NT2/D1 (cell line): ENCODE measurements around the gene TTC9C.
A peak's percentile ranks its signal among the peaks of the same experiment; 100 is the strongest.

Experiments
- DNase-seq: peaks from one replicate; pipeline ENCODE4 v3.0.0-alpha.2; 2011; ENCODE audit warnings: low read depth, low spot score
- H3K27me3 ChIP-seq: 2 replicates; pipeline ENCODE4 v1.6.0; 2011; ENCODE audit warnings: mild to moderate bottlenecking; ENCODE audit not compliant: insufficient read length, insufficient read depth
- H3K36me3 ChIP-seq: 2 replicates; pipeline ENCODE4 v1.6.1; 2011; ENCODE audit warnings: mild to moderate bottlenecking, low read length, mixed read lengths; ENCODE audit not compliant: insufficient read depth, insufficient read length
- H3K4me1 ChIP-seq: 2 replicates; pipeline ENCODE4 v1.5.1; 2011; ENCODE audit not compliant: insufficient read depth, insufficient read length
- H3K4me3 ChIP-seq: 2 replicates; pipeline ENCODE4 v1.5.1; 2011; ENCODE audit warnings: low read depth; ENCODE audit not compliant: insufficient read length
- H3K9ac ChIP-seq: 2 replicates; pipeline ENCODE4 v1.6.0; 2011; ENCODE audit warnings: low read depth; ENCODE audit not compliant: insufficient read length
- H3K9me3 ChIP-seq: 2 replicates; pipeline ENCODE4 v1.5.1; 2011; ENCODE audit warnings: mild to moderate bottlenecking, low read length; ENCODE audit not compliant: insufficient read depth
- SUZ12 ChIP-seq: IDR thresholded peaks from 2 replicates; pipeline ENCODE4 v1.6.1; 2011; ENCODE audit not compliant: insufficient read length, insufficient read depth; ENCODE audit errors: extremely low read depth
- YY1 ChIP-seq: IDR thresholded peaks from 2 replicates; pipeline ENCODE4 v1.6.1; 2011; ENCODE audit not compliant: insufficient read length, insufficient read depth
- ZNF274 ChIP-seq: IDR thresholded peaks from 2 replicates; pipeline ENCODE4 v1.6.1; 2011; ENCODE audit warnings: mild to moderate bottlenecking, low read depth, low read length

TTC9C gene

DNA sequence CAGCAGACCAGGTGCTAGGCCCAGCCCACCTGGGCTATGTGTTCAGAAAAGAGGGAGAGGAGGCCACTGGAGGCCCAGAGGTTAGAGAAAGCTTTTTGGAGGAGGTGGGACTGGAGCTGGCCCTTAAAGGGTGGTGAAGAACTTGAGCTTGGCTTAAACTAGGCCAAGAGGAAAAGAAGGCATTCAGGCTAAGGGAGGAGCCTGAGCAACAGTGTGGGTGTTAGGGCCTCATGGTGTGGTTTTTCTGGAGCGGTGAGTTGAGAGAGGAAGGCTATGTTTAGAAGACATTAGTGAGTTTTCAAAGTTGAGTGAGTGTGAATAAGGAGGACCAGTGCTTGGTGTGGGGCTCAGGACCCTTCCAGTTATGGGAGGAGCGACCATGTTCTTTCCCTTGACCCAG lies 49.1 kb downstream of the TTC9C start:
- no peak for DNase-seq

DNA sequence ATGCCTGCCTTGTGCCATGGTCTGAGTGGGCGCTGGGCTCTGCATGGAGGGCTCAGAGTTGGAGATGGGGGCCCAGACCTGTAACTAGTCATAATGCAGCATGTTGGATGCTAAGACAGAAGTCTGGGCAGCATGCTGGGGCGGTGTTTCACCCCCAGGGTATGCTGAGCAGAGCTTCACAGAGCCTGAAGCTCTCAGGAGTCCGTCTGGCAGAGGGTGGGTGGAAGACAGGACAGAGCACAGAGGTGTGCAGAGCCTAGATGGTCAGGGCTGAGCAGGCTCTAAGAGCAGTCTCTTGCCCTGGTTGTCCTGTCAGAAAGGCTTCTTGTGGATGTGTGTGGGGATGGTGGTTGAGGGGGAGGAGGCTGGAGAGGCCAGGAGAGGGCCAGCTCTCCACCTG lies 50.2 kb downstream of the TTC9C start:
- DNase-seq, result no peak
- H3K4me3 ChIP-seq, result no peak overlapping the region
- H3K9ac ChIP-seq, result no peak overlapping the region
- H3K9me3 ChIP-seq, result no peaks in the 10 kb centered on the region
- no peaks in the 10 kb centered on the region for H3K4me1 ChIP-seq
- peaks cover 67% of the 10 kb centered on the region for H3K36me3 ChIP-seq
- no peaks in the 10 kb centered on the region for H3K27me3 ChIP-seq
- no peak for TF ChIP-seq SUZ12
- TF ChIP-seq YY1, result no peak
- TF ChIP-seq ZNF274, result no peak

More for the DNA sequence above, 49.1 kb downstream of the TTC9C start:
- Histone ChIP-seq H3K9ac (no peak overlapping the region), H3K27me3 (no peaks in the 10 kb centered on the region), H3K4me3 (no peak overlapping the region), H3K4me1 (no peaks in the 10 kb centered on the region), H3K36me3 (peaks cover 60% of the 10 kb centered on the region), H3K9me3 (no peaks in the 10 kb centered on the region)
- TF ChIP-seq ZNF274 (no peak), YY1 (no peak), SUZ12 (no peak)

DNA sequence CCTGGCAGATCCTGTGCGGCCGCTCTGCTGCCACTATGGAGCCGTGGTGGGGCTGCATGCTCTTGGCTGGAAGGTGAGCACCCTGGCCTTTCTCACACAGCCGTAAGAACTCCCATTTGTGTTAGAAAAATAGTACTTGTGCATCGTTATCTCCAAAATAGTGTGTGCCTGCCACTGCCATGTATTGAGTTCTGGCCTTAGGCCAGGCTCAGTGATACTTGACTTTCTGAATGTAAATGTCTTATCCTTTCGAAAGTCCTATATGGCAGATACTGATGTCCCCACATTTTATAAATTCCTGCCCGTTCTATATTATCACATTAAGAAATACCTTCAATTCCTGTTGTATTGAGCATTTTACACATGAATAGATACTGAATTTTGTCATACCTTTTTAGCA lies 54.5 kb downstream of the TTC9C start:
- no peak for DNase-seq
- H3K27me3 ChIP-seq, result no peaks in the 10 kb centered on the region
- TF ChIP-seq ZNF274 (no peak), YY1 (no peak), SUZ12 (no peak)
- H3K4me3 ChIP-seq, result no peak overlapping the region
- H3K9ac ChIP-seq, result no peak overlapping the region
- no peaks in the 10 kb centered on the region for H3K4me1 ChIP-seq
- peaks cover 57% of the 10 kb centered on the region for H3K36me3 ChIP-seq
- H3K9me3 ChIP-seq, result no peaks in the 10 kb centered on the region

DNA sequence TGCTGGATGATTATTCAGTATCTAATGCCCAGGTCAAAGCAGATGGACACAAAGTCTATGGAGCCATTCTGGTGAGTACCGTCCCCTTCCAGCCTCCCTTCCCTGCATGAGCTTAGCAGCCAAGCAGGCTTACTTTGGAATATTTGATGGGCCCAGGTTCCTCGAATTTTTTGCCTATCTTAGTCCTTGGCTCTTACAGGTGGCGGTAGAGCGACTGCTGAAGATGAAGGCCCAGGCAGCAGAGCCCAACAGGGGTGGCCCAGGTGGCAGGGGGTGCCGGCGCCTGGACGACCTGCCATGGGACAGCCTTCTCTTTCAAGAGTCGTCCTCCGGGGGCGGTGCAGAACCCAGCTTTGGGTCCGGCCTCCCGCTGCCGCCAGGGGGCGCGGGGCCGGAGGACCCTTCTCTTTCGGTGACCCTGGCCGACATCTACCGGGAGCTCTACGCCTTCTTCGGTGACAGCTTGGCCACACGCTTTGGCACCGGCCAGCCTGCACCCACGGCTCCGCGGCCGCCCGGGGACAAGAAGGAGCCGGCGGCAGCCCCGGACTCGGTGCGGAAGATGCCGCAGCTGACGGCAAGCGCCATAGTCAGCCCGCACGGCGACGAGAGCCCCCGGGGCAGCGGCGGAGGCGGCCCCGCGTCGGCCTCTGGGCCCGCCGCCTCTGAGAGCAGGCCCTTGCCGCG lies 58.2 kb downstream of the TTC9C start:
- peak overlapping the region; percentile 92 for H3K9ac ChIP-seq
- H3K4me1 ChIP-seq, result peaks cover 3% of the 10 kb centered on the region
- H3K4me3 ChIP-seq, result peak overlapping the region; percentile 89
- H3K27me3 ChIP-seq, result no peaks in the 10 kb centered on the region
- TF ChIP-seq ZNF274 (no peak), SUZ12 (no peak), YY1 (no peak)
- H3K9me3 ChIP-seq, result no peaks in the 10 kb centered on the region
- peak; percentile 82 for DNase-seq
- H3K36me3 ChIP-seq, result peaks cover 65% of the 10 kb centered on the region

DNA sequence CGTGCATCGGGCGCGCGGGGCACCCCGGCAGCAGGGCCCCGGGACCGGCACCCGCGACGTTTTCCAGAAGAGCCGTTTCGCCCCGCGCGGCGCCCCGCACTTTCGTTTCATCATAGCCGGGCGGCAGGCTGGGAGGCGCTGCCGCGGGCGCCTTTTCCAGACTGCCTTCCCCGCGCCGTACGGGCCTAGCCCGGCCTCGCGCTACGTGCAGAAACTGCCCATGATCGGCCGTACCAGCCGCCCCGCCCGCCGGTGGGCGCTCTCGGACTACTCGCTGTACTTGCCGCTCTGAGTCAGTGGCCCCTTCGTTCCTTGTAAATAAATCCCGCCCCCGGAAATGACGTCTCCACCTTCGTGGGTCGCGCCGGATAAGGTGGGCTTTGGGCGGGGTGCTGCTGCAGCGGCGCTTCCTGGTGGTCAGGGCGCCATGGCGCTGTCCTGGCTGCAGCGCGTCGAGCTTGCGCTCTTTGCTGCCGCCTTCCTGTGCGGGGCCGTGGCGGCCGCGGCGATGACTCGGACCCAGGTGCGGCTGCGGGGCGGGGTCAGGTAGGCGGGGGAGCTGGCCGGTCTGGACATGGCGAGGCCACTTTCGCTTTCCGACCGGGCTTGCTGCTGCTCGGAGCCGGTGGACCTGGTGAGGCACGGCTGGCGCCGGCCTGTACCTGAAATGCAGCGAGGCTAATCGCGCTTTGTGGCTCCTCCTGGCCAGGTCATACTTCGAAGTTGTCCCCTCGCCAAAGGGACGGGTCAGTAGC lies 58.9 kb downstream of the TTC9C start, which contains the start of gene TMEM179B:
Gene TMEM179B, plus strand, starts transcription at position 398 of the 755 bp plus-strand sequence. Its CDS starts 30 bp downstream, at position 428.
- peak; percentile 99 for DNase-seq
- Histone ChIP-seq H3K27me3 (no peaks in the 10 kb centered on the region), H3K9me3 (no peaks in the 10 kb centered on the region), H3K9ac (peak within 1 kb of the TSS; percentile 93), H3K36me3 (peaks cover 63% of the 10 kb centered on the region), H3K4me3 (peak within 1 kb of the TSS; percentile 89), H3K4me1 (peaks cover 3% of the 10 kb centered on the region)
- TF ChIP-seq SUZ12, result no peak
- TF ChIP-seq ZNF274, result no peak
- TF ChIP-seq YY1, result peak; percentile 73
